HEK293 (cell line): Measurements from ENCODE around the gene RGS19.

ENCODE experiments used
- CTCF ChIA-PET: fragments of 350-600 bp; formaldehyde crosslinking; extraction: SDS; loops from one replicate; lab custom pipeline; 2021; ENCODE audit warnings: antibody characterized with exemption; lab: Yijun Ruan, JAX
- POLR2A ChIA-PET: fragments of 300-600 bp; formaldehyde crosslinking; extraction: SDS; loops from one replicate; lab custom pipeline; 2020; ENCODE audit warnings: antibody characterized with exemption, inconsistent platforms; lab: Yijun Ruan, JAX
- H3K27ac ChIP-seq: fragments of 200-500 bp; sonication (Bioruptor generic); 2 replicates; pipeline ENCODE4 v1.5.1; 2014; ENCODE audit warnings: low read depth, low read length, control low read depth, inconsistent platforms; ENCODE audit errors: extremely low read depth
- H3K36me3 ChIP-seq, 2 experiments: fragments of 200-500 bp in 1 of 2; sonication (Bioruptor generic) in 1 of 2; 1 replicate in 1 of 2; 2 replicates in 1 of 2; pipeline ENCODE4 v1.5.1; 2014 to 2017; ENCODE audit warnings: inconsistent platforms in 2 of 2, low read length in 2 of 2; ENCODE audit not compliant: control insufficient read depth in 2 of 2, insufficient read depth in 1 of 2
- H3K4me1 ChIP-seq: fragments of 200-500 bp; sonication (Bioruptor generic); 2 replicates; pipeline ENCODE4 v1.5.1; 2014; ENCODE audit warnings: mild to moderate bottlenecking, low read length, inconsistent platforms; ENCODE audit not compliant: control insufficient read depth, insufficient read depth
- H3K4me3 ChIP-seq: 2 replicates; pipeline ENCODE4 v1.5.1; 2011; ENCODE audit warnings: low read depth, mild to moderate bottlenecking, control low read depth, low read length, moderate library complexity
- H3K9me3 ChIP-seq: fragments of 200-500 bp; sonication (Bioruptor generic); 2 replicates; pipeline ENCODE4 v1.5.1; 2014; ENCODE audit warnings: low read depth, low read length, inconsistent platforms; ENCODE audit not compliant: control insufficient read depth, insufficient read depth
- GLIS1 ChIP-seq: fragments of 450-650 bp; formaldehyde crosslinking; IDR thresholded peaks from 2 replicates; pipeline ENCODE4 v1.5.1; 2016; ENCODE audit warnings: missing biosample characterization, missing genetic modification characterization
- GLIS2 ChIP-seq: fragments of 450-650 bp; formaldehyde crosslinking; IDR thresholded peaks from 2 replicates; pipeline ENCODE4 v1.5.1; 2016; ENCODE audit warnings: missing biosample characterization, missing genetic modification characterization
- HOXC10 ChIP-seq: sonication (generic); formaldehyde crosslinking; IDR thresholded peaks from 2 replicates; pipeline ENCODE4 v1.8.1; 2023; ENCODE audit warnings: mild to moderate bottlenecking, missing genetic modification reagents
- SCRT2 ChIP-seq: fragments of 450-650 bp; formaldehyde crosslinking; IDR thresholded peaks from 2 replicates; pipeline ENCODE4 v1.5.1; 2016; ENCODE audit warnings: missing biosample characterization, missing genetic modification characterization
- SETDB1 ChIP-seq: IDR thresholded peaks from one replicate; pipeline ENCODE4 v1.6.1; 2017; ENCODE audit warnings: mild to moderate bottlenecking, low read length, moderate library complexity, mixed read lengths; ENCODE audit not compliant: insufficient read length
- SP7 ChIP-seq: fragments of 450-650 bp; formaldehyde crosslinking; IDR thresholded peaks from 2 replicates; pipeline ENCODE4 v1.5.1; 2016; ENCODE audit warnings: missing biosample characterization, missing genetic modification characterization
- ZNF214 ChIP-seq: fragments of 450-650 bp; formaldehyde crosslinking; IDR thresholded peaks from 2 replicates; pipeline ENCODE4 v1.5.1; 2017; ENCODE audit warnings: missing biosample characterization, mild to moderate bottlenecking, missing genetic modification characterization, borderline replicate concordance
- ZNF311 ChIP-seq: fragments of 450-650 bp; formaldehyde crosslinking; IDR thresholded peaks from 2 replicates; pipeline ENCODE4 v1.5.1; 2017; ENCODE audit warnings: missing biosample characterization, missing genetic modification characterization, borderline replicate concordance
- ZNF423 ChIP-seq: fragments of 450-650 bp; formaldehyde crosslinking; IDR thresholded peaks from 2 replicates; pipeline ENCODE4 v1.5.1; 2016; ENCODE audit warnings: missing biosample characterization, missing genetic modification characterization
- ZNF768 ChIP-seq: fragments of 450-650 bp; formaldehyde crosslinking; IDR thresholded peaks from 2 replicates; pipeline ENCODE4 v1.5.1; 2018; ENCODE audit warnings: missing biosample characterization, mild to moderate bottlenecking, missing genetic modification characterization
- TF ChIP-seq, protein P1 (sequence below): fragments of 450-650 bp; formaldehyde crosslinking; IDR thresholded peaks from 2 replicates; pipeline ENCODE4 v1.5.1; 2016; ENCODE audit warnings: missing biosample characterization, missing genetic modification characterization
- TF ChIP-seq, protein P2 (sequence below): fragments of 450-650 bp; formaldehyde crosslinking; IDR thresholded peaks from 2 replicates; pipeline ENCODE4 v1.5.1; 2017; ENCODE audit warnings: missing biosample characterization, mild to moderate bottlenecking, missing genetic modification characterization, moderate library complexity
- TF ChIP-seq, protein P3 (sequence below): fragments of 450-650 bp; formaldehyde crosslinking; IDR thresholded peaks from 2 replicates; pipeline ENCODE4 v1.5.1; 2016; ENCODE audit warnings: missing biosample characterization, missing genetic modification characterization, borderline replicate concordance
- TF ChIP-seq, protein P4 (sequence below): fragments of 450-650 bp; formaldehyde crosslinking; IDR thresholded peaks from 2 replicates; pipeline ENCODE4 v1.5.1; 2016; ENCODE audit warnings: missing biosample characterization, missing genetic modification characterization
- TF ChIP-seq, protein P5 (sequence below): fragments of 450-650 bp; formaldehyde crosslinking; IDR thresholded peaks from 2 replicates; pipeline ENCODE4 v1.5.1; 2016; ENCODE audit warnings: missing biosample characterization, missing genetic modification characterization
- TF ChIP-seq, protein P6 (sequence below): sonication (generic); formaldehyde crosslinking; IDR thresholded peaks from 2 replicates; pipeline ENCODE4 v1.8.1; 2022; ENCODE audit warnings: mild to moderate bottlenecking, moderate library complexity, missing genetic modification reagents

RGS19 gene

DNA sequence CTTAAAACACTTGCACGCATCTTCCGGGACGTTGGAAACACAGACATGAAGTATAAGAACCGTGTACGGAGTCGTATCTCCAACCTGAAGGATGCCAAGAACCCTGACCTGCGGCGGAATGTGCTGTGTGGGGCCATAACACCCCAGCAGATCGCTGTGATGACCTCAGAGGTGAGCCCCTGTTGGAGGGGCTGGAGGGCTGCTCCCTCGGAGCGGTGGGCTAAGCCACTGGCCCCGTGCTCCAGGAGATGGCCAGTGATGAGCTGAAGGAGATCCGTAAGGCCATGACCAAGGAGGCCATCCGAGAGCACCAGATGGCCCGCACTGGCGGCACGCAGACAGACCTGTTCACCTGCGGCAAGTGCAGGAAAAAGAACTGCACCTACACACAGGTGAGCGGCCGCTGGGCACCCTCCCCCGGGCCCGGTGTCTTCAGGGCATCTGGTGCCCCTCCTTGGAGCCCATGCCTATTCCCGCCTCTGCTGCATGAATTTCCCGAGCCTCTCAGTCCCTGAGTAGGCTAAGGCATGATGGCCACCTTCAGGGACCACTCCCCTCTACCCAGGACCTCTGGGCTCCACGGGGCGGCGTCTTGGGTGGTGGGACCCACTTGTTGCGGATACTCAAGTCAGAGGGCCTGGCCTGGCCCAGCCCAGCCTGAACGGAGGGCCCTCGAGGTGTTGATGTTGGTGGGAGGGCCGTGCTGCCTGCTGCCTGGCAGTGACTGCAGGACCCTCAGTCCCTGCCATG lies 8.9 kb downstream of the RGS19 start (continued):
- TF ChIP-seq ZNF311 (tag by site-specific recombination) (no peak), HOXC10 (no peak), SP7 (no peak)

DNA sequence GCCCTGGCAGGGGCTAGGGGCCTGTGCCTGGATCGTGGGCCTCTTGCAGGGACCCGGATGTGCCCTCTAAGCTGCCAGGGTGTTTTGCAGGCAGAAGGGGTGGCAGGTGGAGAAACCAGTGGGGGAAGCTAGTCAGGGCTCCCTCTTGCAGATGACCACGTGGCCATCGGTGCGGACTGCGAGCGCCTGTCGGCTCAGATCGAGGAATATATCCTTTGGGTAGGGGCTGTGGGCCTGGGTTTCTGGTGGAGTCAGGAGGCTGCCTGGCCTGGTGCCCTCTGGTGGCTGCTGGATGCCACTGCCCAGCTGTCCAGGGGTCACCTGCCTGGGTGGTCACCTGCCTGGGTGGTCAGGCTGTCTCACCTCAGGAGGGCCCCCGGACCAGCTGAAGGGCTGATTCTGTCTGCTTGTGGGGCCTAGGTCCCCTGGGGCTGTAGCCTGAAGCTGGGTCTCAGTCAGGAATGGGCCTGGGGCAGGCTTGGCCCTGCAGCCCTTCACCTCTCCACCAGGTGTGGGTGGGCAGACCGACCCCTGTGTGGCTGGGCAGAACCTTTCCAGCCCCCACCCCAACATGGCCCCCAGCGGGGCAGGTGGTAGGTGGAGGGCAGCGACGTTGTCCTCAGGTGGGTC lies 9.6 kb downstream of the RGS19 start:
- Histone ChIP-seq H3K9me3 (no peaks in the 10 kb centered on the region), H3K4me3 (no peak overlapping the region), H3K4me1 (no peaks in the 10 kb centered on the region), H3K27ac (no peak overlapping the region), H3K36me3 (peaks cover 0 to 22% of the 10 kb centered on the region in 2 experiments; a peak in 1 of 3 replicates)
- CTCF ChIA-PET = interaction anchor here (0.6 to 1.7 kb wide), 5 partner anchors 9 to 359 kb away, joined by 3 to 6 read pairs (median 3); partner anchors contain the start of gene OPRL1
- POLR2A ChIA-PET = interaction anchor here (0.5 kb wide), 1 partner anchor 27 kb away, joined by 3 read pairs; no protein-coding TSS in a partner anchor
- TF ChIP-seq ZNF214 = no peak
- TF ChIP-seq ZNF423 (tag by site-specific recombination) = 0 out of 2 replicates have a peak, but pooled peaks have one; percentile 16
- TF ChIP-seq GLIS1 (tag by site-specific recombination) = peak; percentile 98
- TF ChIP-seq, protein P1, sequence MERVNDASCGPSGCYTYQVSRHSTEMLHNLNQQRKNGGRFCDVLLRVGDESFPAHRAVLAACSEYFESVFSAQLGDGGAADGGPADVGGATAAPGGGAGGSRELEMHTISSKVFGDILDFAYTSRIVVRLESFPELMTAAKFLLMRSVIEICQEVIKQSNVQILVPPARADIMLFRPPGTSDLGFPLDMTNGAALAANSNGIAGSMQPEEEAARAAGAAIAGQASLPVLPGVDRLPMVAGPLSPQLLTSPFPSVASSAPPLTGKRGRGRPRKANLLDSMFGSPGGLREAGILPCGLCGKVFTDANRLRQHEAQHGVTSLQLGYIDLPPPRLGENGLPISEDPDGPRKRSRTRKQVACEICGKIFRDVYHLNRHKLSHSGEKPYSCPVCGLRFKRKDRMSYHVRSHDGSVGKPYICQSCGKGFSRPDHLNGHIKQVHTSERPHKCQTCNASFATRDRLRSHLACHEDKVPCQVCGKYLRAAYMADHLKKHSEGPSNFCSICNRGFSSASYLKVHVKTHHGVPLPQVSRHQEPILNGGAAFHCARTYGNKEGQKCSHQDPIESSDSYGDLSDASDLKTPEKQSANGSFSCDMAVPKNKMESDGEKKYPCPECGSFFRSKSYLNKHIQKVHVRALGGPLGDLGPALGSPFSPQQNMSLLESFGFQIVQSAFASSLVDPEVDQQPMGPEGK (tag by site-specific recombination) = no peak
- TF ChIP-seq SCRT2 (tag by site-specific recombination) = peak; percentile 27; the same call in 1 of the 2 replicates
- no peak for TF ChIP-seq ZNF768 (tag by site-specific recombination)
- no peak for TF ChIP-seq SETDB1
- TF ChIP-seq, protein P2, sequence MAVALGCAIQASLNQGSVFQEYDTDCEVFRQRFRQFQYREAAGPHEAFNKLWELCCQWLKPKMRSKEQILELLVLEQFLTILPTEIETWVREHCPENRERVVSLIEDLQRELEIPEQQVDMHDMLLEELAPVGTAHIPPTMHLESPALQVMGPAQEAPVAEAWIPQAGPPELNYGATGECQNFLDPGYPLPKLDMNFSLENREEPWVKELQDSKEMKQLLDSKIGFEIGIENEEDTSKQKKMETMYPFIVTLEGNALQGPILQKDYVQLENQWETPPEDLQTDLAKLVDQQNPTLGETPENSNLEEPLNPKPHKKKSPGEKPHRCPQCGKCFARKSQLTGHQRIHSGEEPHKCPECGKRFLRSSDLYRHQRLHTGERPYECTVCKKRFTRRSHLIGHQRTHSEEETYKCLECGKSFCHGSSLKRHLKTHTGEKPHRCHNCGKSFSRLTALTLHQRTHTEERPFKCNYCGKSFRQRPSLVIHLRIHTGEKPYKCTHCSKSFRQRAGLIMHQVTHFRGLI (tag by site-specific recombination) = no peak
- TF ChIP-seq, protein P3, sequence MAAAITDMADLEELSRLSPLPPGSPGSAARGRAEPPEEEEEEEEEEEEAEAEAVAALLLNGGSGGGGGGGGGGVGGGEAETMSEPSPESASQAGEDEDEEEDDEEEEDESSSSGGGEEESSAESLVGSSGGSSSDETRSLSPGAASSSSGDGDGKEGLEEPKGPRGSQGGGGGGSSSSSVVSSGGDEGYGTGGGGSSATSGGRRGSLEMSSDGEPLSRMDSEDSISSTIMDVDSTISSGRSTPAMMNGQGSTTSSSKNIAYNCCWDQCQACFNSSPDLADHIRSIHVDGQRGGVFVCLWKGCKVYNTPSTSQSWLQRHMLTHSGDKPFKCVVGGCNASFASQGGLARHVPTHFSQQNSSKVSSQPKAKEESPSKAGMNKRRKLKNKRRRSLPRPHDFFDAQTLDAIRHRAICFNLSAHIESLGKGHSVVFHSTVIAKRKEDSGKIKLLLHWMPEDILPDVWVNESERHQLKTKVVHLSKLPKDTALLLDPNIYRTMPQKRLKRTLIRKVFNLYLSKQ = no peak
- TF ChIP-seq, protein P4, sequence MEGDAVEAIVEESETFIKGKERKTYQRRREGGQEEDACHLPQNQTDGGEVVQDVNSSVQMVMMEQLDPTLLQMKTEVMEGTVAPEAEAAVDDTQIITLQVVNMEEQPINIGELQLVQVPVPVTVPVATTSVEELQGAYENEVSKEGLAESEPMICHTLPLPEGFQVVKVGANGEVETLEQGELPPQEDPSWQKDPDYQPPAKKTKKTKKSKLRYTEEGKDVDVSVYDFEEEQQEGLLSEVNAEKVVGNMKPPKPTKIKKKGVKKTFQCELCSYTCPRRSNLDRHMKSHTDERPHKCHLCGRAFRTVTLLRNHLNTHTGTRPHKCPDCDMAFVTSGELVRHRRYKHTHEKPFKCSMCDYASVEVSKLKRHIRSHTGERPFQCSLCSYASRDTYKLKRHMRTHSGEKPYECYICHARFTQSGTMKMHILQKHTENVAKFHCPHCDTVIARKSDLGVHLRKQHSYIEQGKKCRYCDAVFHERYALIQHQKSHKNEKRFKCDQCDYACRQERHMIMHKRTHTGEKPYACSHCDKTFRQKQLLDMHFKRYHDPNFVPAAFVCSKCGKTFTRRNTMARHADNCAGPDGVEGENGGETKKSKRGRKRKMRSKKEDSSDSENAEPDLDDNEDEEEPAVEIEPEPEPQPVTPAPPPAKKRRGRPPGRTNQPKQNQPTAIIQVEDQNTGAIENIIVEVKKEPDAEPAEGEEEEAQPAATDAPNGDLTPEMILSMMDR (tag by site-specific recombination) = peak; percentile 93
- TF ChIP-seq, protein P5, sequence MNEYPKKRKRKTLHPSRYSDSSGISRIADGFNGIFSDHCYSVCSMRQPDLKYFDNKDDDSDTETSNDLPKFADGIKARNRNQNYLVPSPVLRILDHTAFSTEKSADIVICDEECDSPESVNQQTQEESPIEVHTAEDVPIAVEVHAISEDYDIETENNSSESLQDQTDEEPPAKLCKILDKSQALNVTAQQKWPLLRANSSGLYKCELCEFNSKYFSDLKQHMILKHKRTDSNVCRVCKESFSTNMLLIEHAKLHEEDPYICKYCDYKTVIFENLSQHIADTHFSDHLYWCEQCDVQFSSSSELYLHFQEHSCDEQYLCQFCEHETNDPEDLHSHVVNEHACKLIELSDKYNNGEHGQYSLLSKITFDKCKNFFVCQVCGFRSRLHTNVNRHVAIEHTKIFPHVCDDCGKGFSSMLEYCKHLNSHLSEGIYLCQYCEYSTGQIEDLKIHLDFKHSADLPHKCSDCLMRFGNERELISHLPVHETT (tag by site-specific recombination) = no peak
- TF ChIP-seq, protein P6, sequence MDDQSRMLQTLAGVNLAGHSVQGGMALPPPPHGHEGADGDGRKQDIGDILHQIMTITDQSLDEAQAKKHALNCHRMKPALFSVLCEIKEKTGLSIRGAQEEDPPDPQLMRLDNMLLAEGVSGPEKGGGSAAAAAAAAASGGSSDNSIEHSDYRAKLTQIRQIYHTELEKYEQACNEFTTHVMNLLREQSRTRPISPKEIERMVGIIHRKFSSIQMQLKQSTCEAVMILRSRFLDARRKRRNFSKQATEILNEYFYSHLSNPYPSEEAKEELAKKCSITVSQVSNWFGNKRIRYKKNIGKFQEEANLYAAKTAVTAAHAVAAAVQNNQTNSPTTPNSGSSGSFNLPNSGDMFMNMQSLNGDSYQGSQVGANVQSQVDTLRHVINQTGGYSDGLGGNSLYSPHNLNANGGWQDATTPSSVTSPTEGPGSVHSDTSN = no peak
- peak; percentile 94 for TF ChIP-seq GLIS2 (tag by site-specific recombination)
